Ureter (tissue), 1 donor: ENCODE results near the gene ASTN2. TPM values are rescaled to one million over a fixed set of nuclear protein-coding genes. Genes with fewer than 3 reads are reported as not detected.
A peak's percentile ranks its signal among the peaks of the same experiment; 100 is the strongest.
"Not testable (repeated sequence)": the region's sequence is repeated elsewhere in the genome, so short reads cannot be mapped to it uniquely, and the experiment has no call there.

Source experiments
- DNase-seq: peaks from one replicate; pipeline ENCODE4 v3.0.0-alpha.2; 2020; ENCODE audit warnings: low spot score
- total RNA-seq: library from RNA; stranded (reverse); gene quantifications from one replicate; pipeline ENCODE4 v1.2.4, GENCODE V29; 2023
- donor health status: DM: yes; HTN: yes; CAD: no.

Gene ASTN2
- total RNA-seq, 1 donor from 2014 or later = 19.6 TPM

DNA sequence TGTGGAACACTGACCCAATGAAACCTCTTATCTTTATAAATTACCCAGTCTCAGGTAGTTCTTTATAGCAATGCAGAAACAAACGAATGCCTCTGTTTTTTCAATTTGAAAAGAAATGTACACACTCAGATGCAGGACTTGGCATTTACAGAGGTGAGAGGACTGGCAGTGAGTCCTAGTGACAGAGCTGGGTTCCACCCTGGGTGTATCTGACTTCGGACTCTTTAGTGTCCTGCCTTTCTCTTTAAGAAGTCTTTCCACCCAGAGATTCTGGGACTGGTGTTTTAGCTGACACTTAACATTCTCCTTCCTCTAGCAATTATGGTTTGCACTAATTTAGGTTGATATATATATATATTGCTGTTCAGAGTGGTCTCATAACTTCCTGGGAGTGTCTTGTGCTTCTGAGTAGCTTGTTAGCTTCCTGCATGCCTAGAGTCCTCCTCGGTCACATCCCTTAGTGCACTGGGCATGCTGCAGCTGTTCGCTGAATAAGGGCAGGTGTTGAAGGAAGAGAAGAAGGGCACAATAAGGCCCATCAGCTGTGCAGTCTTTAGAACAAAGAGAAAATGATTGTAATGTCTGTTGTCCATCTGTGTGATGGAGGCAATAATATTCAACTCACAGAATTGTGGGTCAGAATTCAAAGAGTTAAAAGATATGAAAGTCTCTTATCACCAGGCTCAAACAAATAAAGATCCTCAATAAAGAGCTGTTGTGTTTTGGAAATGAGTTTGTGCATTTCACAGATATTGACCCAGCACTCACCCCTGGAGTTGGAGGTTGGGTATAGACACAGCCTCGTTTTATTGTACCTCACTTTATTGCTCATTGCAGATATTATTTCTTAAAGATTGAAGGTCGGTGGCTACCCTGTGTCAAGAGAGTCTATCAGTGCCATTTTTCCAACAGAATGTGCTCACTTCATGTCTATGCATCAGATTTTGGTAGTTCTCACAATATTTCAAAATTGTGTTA lies 540.6 kb downstream of the ASTN2 start:
- no peak for DNase-seq

- no peak for DNase-seq
Observed at GRCh38 chr9:116873491-116873890, 541.4 kb downstream of the ASTN2 start.

GRCh38 chr9:116870566-116870965 lies 544.3 kb downstream of the ASTN2 start:
- peak; percentile 74 for DNase-seq

DNA sequence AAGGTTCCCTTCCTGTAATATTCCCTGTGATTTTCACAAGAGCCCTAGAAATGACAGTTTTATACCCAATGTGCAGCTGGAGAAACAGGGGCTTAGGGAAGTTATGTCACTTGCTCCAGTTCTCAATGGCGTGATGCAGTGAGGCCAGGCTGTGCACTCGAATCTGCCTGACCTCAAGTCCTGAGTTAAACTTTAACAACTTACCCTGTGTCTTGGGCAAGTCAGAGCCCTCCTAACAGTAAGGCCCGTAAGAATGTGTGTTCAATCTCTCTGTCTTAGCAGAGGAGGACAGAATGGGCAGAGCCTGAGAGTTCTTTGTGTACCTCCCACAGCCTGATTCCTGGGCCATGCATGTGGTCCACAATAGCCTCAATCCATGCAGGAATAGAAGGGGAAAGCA lies 546.7 kb downstream of the ASTN2 start:
- no peak for DNase-seq

DNA sequence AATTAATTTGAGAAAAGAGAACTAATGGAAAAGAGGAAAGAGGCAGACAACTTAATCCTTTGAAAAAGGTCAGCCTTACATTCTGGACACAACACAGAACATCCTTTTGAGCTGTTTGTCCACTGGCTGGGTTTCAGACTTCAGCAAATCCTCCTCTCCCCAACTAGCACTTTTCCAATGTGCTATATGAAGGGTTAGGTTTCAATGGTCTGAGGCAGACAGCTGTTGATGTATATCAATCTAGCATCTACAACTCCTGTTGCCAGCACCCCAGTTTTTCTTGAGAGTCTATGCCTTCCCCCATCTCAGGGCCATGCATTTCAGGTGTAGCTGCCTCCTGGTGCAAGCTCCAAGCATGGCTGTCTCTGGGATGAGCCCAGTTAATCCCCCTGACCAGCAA lies 553.5 kb downstream of the ASTN2 start:
- DNase-seq = no peak

DNA sequence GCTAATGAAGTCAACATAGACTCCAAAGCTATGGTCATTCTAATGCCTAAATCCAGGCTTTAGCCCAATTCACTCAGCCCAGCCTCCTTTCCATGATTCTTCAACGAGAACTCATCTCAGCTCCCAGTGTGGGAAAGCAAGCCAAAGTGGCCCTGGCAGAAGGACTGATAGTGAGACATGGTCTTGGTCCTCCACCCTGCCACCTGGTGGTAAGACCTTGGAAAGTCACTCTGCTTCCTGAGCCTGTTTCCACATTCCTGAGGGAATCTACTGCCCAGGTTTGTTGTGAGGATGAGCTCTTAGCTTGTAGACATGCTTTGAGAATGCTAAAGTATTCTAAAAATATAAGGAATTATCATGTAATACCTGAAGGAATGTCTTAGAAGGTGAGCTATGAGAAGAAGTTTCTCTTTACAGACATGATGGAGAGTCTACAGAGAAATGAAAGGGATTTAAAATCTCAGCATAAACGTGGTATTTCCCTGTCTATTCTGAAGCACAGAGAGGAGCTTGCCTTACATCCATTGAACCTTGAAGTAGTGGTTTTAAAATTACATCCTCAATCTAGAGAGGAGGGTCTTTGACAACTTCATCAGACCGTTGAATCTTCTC lies 554.2 kb downstream of the ASTN2 start:
- peak; percentile 72 for DNase-seq

DNA sequence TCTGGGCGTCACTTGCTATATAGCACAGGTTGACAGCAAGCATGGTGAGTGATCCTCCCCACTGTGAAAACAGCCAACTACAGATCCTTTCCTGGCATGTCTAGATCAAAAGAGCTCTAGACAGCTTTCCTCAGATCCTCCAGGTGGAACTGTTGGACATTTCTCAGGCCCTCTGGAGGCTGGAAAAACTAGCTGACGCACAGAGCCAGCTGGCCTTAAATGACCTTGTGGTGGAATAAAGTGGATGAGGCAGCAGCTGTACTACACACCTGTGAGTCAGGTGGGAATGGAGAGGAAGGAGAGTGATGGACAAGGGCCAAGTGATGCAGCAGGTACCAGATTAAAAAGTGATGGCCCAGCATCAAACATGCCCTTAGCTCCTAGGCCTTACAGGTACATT lies 555.1 kb downstream of the ASTN2 start:
- no peak for DNase-seq

GRCh38 chr9:116857321-116857720 lies 557.5 kb downstream of the ASTN2 start:
- no peak for DNase-seq

DNA sequence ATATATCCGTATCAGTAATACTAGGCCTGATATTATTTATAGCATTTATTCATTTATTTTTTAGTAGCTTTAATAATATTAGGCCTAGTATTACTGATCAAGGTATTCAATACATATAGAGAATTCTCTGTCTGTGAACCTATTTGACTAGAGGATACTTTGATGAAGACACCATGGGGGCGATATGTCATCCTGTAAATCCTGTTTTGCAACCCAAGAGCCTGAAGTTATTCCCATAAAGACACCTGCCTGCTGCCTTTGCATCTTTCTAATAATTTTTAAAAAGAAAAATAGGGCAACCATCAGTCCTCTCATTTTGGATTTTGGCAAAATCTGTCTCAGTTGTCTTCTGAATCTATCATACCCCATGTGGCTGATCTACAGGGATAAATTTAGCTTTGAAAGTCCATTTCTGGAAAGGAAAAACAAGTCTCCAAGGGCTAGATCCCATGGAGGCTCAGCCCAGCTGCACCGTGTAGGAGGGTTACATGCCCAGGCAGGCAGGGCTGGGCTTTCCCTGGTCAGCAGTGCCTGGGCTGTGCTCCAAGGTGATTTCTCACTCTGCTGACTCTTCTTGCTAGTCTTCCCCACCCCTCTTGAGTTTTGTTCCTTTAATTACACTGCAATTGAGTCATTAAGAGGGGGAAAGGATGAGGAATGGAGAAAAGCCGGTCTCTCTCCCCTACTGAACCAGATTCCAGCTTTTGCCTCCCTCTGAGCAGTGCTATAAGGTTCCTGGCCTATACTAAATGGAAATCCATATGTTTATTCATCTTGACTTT lies 558.8 kb downstream of the ASTN2 start:
- DNase-seq = peak; percentile 80

DNA sequence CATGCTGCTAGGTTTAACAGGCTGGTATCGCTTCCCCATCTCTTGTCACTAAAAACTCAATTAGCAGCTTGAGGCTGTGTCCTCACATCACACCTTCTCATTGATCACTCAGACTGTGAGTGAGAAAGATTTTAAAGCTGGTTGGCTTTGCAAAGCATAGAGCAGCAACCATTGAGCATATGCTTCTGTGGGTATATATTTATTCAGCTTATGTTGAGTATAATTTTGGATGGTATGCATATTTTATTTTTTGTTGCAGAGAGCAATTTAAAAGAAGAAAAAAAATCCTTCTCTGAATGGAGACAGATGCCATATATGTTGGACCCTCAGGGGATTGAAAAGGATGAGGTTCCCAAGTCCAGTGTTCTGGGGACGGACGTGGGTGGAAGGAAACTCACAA lies 565.1 kb downstream of the ASTN2 start:
- DNase-seq = no peak

DNA sequence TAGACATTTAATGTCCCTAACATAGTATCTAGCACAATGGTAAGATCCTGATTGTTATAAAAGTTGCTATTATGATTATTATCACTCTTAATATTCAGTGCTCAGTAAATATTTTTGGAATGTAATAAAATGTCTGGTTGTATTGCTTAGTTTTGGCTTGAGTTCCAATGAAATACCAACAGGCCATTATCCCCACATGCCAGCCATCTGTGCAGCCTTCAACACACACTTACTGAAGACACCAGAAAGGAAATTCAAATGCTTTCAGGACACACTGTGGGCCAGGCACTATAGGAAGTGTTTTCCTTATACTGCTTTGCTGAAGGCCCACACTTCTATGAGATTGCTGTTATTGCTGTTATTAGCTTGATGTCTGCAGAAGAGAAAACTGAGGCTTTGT lies 570.2 kb downstream of the ASTN2 start:
- no peak for DNase-seq

DNA sequence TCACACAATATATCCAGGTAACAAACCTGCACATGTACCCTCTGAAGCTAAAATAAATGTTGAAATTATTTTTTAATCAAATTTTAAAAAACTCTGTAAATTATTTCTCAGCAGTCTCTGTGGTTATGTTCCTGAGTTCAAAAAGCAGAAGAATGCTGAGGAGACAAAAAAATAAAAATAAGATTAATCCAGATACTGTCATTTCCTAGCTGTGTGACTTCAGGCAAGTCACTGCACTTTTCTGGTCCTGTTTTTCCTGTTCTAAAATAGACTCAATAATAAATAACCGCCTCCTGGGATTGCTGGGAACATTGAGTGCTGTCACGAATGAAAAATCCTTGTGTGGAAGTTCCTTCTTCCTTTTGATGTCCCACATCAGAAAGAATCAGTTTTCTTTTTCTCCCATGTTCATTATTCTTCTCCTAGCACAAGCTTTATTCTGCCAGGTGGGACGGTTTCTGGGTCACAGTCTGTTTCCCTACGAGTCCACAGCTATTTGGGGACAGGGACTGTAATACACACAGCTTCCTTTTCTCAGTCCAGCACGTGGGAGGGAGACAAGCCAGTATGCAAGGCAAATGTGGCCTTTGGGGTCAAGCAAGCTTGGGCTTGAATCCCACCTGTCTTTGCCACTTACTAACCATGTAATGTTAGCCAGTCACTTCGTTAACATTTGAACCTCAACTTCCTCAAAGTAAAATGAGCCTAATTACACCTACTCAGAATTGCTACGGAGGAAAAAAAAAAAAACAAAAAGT lies 570.8 kb downstream of the ASTN2 start:
- DNase-seq = no peak

DNA sequence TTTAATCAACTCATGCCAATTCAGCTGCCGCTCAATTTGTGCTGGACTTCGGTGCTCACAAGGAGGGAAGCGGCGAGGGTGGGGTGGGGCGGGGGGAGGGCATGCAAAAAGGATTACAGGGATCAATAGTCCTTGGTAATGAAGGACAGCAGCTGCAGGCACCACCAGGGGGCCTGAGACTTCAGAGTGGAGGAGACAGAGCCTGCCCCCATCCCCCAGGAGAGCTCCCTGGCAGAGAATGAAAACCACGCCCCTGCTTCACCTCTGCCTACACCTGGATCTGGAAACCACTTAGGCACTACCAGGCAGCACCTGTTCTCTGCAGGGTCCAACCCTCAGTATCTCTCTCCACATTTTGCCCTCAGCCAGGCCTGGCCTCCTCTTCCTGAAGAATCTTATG lies 572.2 kb downstream of the ASTN2 start:
- DNase-seq = peak; percentile 52

DNA sequence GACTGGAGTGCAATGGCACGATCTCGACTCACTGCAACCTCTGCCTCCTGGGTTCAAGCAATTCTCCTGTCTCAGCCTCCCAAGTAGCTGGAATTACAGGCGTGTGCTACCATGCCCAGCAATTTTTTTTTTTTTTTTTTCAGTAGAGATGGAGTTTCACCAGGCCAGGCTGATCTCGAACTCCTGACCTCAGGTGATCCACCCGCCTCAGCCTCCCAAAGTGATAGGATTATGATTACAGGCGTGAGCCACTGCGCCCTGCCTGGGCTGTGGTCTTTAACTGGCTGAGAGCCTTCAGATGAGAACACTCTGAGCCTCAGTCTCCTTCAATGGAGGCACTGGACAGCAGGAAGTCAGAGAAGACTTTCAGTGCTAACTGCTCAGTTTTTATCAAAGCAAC lies 576.4 kb downstream of the ASTN2 start:
- not testable (repeated sequence) for DNase-seq

DNA sequence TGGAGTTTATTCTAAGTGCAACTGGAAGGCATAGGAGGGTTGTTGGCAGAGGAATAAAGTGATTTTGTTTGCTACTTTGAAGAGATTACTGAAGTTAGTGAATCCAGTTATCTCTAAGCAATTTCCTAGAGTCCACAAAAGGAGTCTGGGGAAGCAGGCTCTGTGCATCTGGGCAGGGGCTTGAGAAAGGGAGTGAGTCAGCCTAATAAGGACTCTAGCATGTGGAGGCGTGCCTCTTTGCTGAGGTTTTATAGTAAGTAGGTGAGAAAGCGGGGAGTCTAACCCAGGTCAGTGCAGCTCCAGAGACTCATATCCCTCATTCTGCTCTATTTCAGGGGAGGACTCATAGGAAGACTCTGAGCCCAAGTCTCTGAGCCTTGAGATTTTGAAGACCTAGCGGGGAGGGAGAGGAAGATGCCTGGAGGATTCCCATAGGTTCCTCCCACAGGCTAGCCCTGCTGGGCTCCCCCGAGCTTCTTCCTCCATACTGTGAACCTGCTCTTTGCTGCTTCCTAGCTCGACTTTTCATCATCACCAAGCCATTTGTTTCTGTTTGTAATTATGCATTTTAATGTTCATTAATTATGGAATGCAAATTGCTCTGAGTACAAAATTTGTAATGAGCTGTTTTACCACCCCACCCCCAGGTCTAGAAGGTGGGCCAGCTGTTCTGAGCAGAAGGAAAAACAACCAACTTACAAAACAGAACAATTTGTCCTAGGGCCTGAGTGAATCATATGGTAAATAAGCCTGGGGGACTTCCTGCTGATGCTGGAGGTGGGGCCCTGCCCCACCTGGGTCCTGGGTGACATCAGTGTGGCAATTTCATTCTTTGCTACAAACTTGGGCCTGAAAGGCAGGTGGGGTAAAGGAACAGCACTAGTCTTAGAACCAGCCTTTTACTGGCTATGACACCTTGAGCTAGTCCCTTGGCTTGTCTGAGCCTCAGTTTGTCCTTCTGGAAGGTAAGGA lies 577.6 kb downstream of the ASTN2 start:
- DNase-seq = peak; percentile 67

DNA sequence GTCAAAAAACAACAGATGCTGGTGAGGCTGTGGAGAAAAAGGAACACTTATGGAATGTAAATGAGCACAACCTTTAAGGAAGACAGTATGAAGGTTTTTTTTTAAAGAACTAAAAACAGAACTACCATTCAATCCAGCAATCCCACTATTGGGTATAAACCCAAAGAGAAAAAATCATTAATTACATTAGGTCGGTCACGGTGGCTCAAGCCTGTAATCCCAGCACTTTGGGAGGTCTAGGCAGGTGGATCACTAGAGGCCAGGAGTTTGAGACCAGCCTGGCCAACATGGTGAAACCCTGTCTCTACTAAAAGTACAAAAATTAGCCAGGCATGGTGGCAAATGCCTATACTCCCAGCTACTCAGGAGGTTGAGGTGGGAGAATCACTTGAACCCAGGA lies 584.5 kb downstream of the ASTN2 start:
- not testable (repeated sequence) for DNase-seq

DNA sequence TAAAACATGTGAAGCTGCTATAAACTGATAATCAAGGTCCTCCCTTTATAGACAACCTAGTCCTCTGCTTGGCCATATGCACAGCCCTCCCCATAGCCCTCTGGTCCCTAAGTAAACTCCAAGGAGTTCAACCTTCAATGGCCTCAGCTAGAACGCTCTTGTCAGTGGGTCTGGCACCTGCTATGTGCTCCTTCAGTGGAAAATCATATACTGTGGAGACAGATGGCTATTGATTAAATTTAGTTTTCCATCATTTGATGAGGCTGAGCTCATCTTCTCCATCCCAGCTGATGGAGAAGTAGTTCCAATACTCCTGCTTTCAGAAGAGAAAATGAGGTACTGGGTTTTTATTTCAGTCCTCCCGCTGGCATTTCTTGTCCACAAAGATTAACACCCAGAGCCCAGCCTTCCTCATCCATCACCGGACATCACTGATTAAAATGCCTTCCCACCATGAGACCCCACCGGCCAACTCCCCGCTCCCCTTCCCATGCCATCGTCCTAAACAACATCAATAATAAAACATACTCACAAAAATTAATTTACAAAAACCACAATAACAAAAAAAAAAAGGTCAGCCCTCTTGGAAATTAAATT lies 593.1 kb downstream of the ASTN2 start:
- no peak for DNase-seq

- DNase-seq = no peak
Observed at GRCh38 chr9:116819116-116819515, 595.7 kb downstream of the ASTN2 start.

- DNase-seq = no peak
Observed at GRCh38 chr9:116817762-116818161, 597.1 kb downstream of the ASTN2 start.

DNA sequence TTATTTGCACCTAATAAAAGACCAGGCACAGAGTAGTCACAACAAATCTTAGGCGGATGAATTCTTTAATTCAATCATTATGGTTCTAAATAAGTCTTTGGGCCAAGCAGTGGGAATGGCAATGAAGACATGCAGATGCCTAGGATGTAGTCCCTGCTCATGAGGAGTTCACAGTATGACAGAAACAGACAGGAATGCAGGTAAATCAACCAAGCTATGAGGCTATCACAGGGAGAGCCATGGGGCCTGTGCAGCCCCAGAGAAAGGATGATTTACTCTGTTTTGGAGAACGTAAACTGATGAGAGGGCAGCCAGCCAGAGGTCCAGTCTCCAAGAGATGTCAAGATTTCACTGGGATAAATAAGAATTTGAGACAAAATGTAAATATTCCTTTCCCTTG lies 598.4 kb downstream of the ASTN2 start:
- DNase-seq = no peak
